Measurements from ENCODE around the gene PPFIA3. TPM values are rescaled to one million over a fixed set of nuclear protein-coding genes. Genes with fewer than 3 reads are reported as not detected.

Gene PPFIA3
- total RNA-seq, 2 donors from 2014 or later, result 27.5 to 36.3 TPM

DNA sequence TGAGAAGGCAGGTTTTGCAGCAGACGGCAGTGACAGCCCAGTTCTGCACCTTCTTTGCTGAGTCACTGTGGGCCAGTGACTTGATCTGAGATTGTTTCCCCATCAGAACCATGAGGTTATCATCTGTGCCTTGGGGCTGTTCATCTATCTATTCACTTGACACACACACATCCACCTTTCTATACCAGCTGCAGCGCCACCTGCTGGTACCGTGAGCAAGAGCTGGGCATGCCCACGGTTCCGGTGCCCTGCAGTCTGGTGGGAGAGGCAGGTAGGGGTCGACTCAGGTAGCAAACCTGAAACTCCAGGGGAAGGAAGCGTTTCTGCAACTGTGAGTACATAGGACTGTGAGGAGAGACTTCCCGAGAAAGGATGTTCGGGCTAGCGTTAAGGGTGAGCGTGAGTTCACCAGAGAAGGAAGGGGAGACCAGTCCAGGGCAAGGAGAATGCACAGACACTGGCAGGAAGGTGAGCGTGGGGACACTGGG, 12.7 kb upstream of the PPFIA3 start:
- Histone ChIP-seq H3K9me3 (no peaks in the 10 kb centered on the region), H3K4me1 (no peaks in the 10 kb centered on the region), H3K27me3 (no peaks in the 10 kb centered on the region), H3K36me3 (peaks cover 33% of the 10 kb centered on the region), H3K4me3 (no peak overlapping the region), H3K9ac (ENCODE audit: low read depth in 2 of 2, low read length in 2 of 2) (no peak overlapping the region), H3K27ac (no peak overlapping the region)
- TF ChIP-seq, protein P1, sequence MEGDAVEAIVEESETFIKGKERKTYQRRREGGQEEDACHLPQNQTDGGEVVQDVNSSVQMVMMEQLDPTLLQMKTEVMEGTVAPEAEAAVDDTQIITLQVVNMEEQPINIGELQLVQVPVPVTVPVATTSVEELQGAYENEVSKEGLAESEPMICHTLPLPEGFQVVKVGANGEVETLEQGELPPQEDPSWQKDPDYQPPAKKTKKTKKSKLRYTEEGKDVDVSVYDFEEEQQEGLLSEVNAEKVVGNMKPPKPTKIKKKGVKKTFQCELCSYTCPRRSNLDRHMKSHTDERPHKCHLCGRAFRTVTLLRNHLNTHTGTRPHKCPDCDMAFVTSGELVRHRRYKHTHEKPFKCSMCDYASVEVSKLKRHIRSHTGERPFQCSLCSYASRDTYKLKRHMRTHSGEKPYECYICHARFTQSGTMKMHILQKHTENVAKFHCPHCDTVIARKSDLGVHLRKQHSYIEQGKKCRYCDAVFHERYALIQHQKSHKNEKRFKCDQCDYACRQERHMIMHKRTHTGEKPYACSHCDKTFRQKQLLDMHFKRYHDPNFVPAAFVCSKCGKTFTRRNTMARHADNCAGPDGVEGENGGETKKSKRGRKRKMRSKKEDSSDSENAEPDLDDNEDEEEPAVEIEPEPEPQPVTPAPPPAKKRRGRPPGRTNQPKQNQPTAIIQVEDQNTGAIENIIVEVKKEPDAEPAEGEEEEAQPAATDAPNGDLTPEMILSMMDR (IDR thresholded peaks at IDR 0.05), result peak; percentile 74
- peak; percentile 68 for DNase-seq
- intact Hi-C loops (cut with DNase I), result no loop called here

DNA sequence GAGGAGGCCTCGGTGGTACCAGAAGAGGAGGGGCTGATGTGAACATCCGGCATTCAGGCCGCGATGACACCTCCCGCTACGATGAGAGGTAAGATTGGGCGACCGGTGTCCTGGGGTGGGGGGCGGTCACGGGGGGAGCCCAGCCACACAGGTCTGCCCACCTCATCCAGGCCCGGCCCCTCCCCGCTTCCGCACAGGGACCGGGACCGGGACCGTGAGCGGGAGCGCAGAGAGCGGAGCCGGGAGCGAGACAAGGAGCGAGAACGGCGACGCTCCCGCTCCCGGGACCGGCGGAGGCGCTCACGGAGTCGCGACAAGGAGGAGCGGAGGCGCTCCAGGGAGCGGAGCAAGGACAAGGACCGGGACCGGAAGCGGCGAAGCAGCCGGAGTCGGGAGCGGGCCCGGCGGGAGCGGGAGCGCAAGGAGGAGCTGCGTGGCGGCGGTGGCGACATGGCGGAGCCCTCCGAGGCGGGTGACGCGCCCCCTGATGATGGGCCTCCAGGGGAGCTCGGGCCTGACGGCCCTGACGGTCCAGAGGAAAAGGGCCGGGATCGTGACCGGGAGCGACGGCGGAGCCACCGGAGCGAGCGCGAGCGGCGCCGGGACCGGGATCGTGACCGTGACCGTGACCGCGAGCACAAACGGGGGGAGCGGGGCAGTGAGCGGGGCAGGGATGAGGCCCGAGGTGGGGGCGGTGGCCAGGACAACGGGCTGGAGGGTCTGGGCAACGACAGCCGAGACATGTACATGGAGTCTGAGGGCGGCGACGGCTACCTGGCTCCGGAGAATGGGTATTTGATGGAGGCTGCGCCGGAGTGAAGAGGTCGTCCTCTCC, 11.5 kb upstream of the PPFIA3 start:
- Histone ChIP-seq H3K27me3 (no peaks in the 10 kb centered on the region), H3K9me3 (no peaks in the 10 kb centered on the region), H3K9ac (ENCODE audit: low read depth in 2 of 2, low read length in 2 of 2) (no peak overlapping the region), H3K4me1 (no peaks in the 10 kb centered on the region), H3K27ac (no peak overlapping the region), H3K36me3 (peaks cover 22% of the 10 kb centered on the region), H3K4me3 (no peak overlapping the region)
- intact Hi-C loops (cut with DNase I), result no loop called here
- no peak for DNase-seq
- TF ChIP-seq, protein P1 (IDR thresholded peaks at IDR 0.05), result no peak

DNA sequence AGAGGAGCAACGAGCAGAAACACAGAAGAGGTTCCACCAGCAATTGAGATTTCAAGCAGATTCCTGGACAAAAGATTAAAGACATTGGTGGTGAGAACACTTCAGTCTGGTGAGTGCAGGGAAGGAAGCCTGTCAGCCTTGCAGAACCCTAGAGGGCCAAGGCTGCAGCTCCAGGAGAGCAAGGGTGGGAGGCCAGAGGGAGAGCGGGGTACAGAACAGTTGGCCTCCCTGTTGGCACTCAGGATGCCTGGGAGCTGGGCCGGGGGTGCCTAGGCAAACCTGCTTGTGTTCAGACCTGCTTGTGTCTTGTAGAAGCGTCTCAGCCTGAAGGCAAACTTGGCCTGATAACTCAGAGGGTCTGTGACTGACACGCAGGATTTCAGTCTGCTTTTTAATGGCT, 10.3 kb upstream of the PPFIA3 start:
- DNase-seq, result no peak
- peaks cover 20% of the 10 kb centered on the region for H3K36me3 ChIP-seq
- no peaks in the 10 kb centered on the region for H3K27me3 ChIP-seq
- H3K9me3 ChIP-seq, result no peaks in the 10 kb centered on the region
- H3K4me1 ChIP-seq, result peaks cover 4% of the 10 kb centered on the region
- no peak overlapping the region for H3K4me3 ChIP-seq
- intact Hi-C loops (cut with DNase I), result no loop called here
- H3K27ac ChIP-seq, result no peak overlapping the region
- TF ChIP-seq, protein P1 (IDR thresholded peaks at IDR 0.05), result no peak
- no peak overlapping the region for H3K9ac ChIP-seq (ENCODE audit: low read depth in 2 of 2, low read length in 2 of 2)

DNA sequence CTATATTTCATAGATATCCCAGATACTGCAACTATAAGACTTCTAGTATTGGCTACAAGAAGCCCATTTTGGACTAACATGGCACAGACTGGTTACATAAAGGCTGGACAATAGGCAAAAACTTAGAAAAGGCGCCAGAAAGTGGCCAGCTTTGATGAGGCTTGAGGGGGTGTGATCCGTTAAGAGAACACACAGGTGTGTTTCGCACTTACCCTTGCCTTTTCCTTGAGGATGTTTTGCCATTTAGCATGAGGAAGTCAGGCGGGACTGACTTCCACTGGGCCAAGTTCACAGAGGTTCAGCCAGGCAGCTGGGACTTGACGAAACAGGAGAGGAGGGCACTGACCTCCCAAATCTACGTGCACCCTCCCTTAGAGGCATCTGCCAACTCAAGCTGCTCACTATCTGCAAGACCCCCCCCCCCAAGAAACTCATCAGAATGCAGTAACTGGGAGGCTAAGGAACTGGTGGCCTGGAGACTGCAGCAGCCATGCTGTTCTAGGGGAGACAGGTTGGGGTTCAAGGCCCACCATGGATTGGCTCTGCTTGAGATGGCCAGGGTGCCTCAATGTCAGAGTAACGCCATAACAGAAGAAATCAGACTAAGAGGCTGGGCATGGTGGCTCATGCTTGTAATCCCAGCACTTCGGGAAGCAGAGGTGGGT, 9.6 kb upstream of the PPFIA3 start:
- no peak overlapping the region for H3K9ac ChIP-seq (ENCODE audit: low read depth in 2 of 2, low read length in 2 of 2)
- H3K36me3 ChIP-seq, result peaks cover 20% of the 10 kb centered on the region
- DNase-seq, result no peak
- intact Hi-C loops (cut with DNase I), result no loop called here
- H3K27me3 ChIP-seq, result no peaks in the 10 kb centered on the region
- TF ChIP-seq, protein P1 (IDR thresholded peaks at IDR 0.05), result no peak
- no peaks in the 10 kb centered on the region for H3K9me3 ChIP-seq
- H3K4me1 ChIP-seq, result peaks cover 4% of the 10 kb centered on the region
- H3K4me3 ChIP-seq, result no peak overlapping the region
- H3K27ac ChIP-seq, result no peak overlapping the region

DNA sequence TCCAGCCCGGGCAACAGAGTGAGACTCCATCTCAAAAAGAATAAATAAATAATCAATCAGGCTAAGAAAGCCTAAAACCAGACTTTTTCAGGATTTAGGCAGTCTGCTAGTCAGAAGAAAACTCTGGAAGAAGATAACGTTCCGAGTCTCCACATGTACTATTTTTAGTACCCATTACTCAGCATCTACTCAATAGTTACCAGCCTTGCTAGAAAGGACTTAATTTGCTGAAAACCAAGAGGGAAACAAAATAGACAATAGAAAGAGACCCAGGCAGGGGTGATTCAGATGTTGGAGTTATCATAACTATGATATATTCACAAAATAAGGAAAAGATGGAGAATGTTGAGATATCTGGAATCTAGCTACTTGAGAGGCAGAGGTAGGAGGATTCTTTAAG, 8.8 kb upstream of the PPFIA3 start:
- Histone ChIP-seq H3K9me3 (no peaks in the 10 kb centered on the region), H3K27me3 (no peaks in the 10 kb centered on the region), H3K36me3 (peaks cover 20% of the 10 kb centered on the region), H3K4me1 (peaks cover 8% of the 10 kb centered on the region), H3K27ac (no peak overlapping the region), H3K4me3 (no peak overlapping the region), H3K9ac (ENCODE audit: low read depth in 2 of 2, low read length in 2 of 2) (no peak overlapping the region)
- intact Hi-C loops (cut with DNase I), result no loop called here
- TF ChIP-seq, protein P1 (IDR thresholded peaks at IDR 0.05), result no peak
- DNase-seq, result no peak
